Nephron (organoid): Measurements from ENCODE around the gene SS18.
A peak's percentile ranks its signal among the peaks of the same experiment; 100 is the strongest.

ENCODE experiments used
- H3K27ac Mint-ChIP-seq, 3 experiments: 2 replicates each; pipeline ENCODE4 v1.8.0; 2020; ENCODE audit warnings: mixed read lengths in 3 of 3, mild to moderate bottlenecking in 2 of 3, moderate library complexity in 1 of 3
- H3K27me3 Mint-ChIP-seq: 2 replicates; pipeline ENCODE4 v1.8.0; 2021; ENCODE audit warnings: low read depth, mild to moderate bottlenecking, moderate library complexity, mixed read lengths
- H3K36me3 Mint-ChIP-seq: 2 replicates; pipeline ENCODE4 v1.8.0; 2020; ENCODE audit warnings: low read depth, mixed read lengths
- H3K4me1 Mint-ChIP-seq: 2 replicates; pipeline ENCODE4 v1.8.0; 2020; ENCODE audit warnings: mixed read lengths
- H3K4me3 Mint-ChIP-seq, 3 experiments: 2 replicates each; pipeline ENCODE4 v1.8.0; 2020; ENCODE audit warnings: mild to moderate bottlenecking in 3 of 3, mixed read lengths in 3 of 3, moderate library complexity in 2 of 3
- H3K9me3 Mint-ChIP-seq: 2 replicates; pipeline ENCODE4 v1.8.0; 2020; ENCODE audit warnings: mixed read lengths
- CTCF ChIP-seq, 3 experiments: fragments of 200-600 bp; sonication (generic); IDR thresholded peaks; one replicate each; pipeline ENCODE4 v1.5.0; 2021; ENCODE audit warnings: antibody characterized with exemption in 3 of 3; ENCODE audit not compliant: unreplicated experiment in 3 of 3

The SS18 gene

GRCh38 chr18:26059357-26059756, 31.1 kb downstream of the SS18 start:
- Mint-ChIP-seq H3K36me3 (peaks cover 69% of the 10 kb centered on the region), H3K4me3 (no peak overlapping the region), H3K9me3 (no peaks in the 10 kb centered on the region), H3K27ac (no peak overlapping the region), H3K4me1 (peaks cover 4% of the 10 kb centered on the region), H3K27me3 (no peaks in the 10 kb centered on the region)
- TF ChIP-seq CTCF (IDR thresholded peaks at IDR 0.05; ENCODE audit: unreplicated experiment in 3 of 3) = no peak

- Mint-ChIP-seq H3K27ac (peak overlapping the region in 2 of 3 experiments; percentile 19 to 36), H3K4me3 (no peak overlapping the region), H3K27me3 (no peaks in the 10 kb centered on the region), H3K9me3 (no peaks in the 10 kb centered on the region), H3K36me3 (peaks cover 68% of the 10 kb centered on the region), H3K4me1 (peaks cover 4% of the 10 kb centered on the region)
- TF ChIP-seq CTCF (IDR thresholded peaks at IDR 0.05; ENCODE audit: unreplicated experiment in 3 of 3) = no peak
Observed at GRCh38 chr18:26057344-26057773, 33.1 kb downstream of the SS18 start.

- Mint-ChIP-seq H3K4me3 (no peak overlapping the region), H3K27me3 (no peaks in the 10 kb centered on the region), H3K9me3 (no peaks in the 10 kb centered on the region), H3K4me1 (peaks cover 4% of the 10 kb centered on the region), H3K27ac (no peak overlapping the region), H3K36me3 (peaks cover 65% of the 10 kb centered on the region)
- TF ChIP-seq CTCF (IDR thresholded peaks at IDR 0.05; ENCODE audit: unreplicated experiment in 3 of 3) = no peak
Observed at GRCh38 chr18:26056291-26056690, 34.1 kb downstream of the SS18 start.

GRCh38 chr18:26052505-26052904, 37.9 kb downstream of the SS18 start:
- no peak for TF ChIP-seq CTCF (IDR thresholded peaks at IDR 0.05; ENCODE audit: unreplicated experiment in 3 of 3)
- Mint-ChIP-seq H3K27ac (no peak overlapping the region), H3K36me3 (peaks cover 53% of the 10 kb centered on the region), H3K27me3 (no peaks in the 10 kb centered on the region), H3K4me3 (no peak overlapping the region), H3K4me1 (peaks cover 3% of the 10 kb centered on the region), H3K9me3 (no peaks in the 10 kb centered on the region)

- TF ChIP-seq CTCF (IDR thresholded peaks at IDR 0.05; ENCODE audit: unreplicated experiment in 3 of 3) = no peak
- no peaks in the 10 kb centered on the region for H3K9me3 Mint-ChIP-seq
- H3K4me3 Mint-ChIP-seq = no peak overlapping the region
- peaks cover 49% of the 10 kb centered on the region for H3K36me3 Mint-ChIP-seq
- H3K27ac Mint-ChIP-seq = no peak overlapping the region
- no peaks in the 10 kb centered on the region for H3K4me1 Mint-ChIP-seq
- H3K27me3 Mint-ChIP-seq = no peaks in the 10 kb centered on the region
Observed at GRCh38 chr18:26051843-26052242, 38.6 kb downstream of the SS18 start.

- no peak overlapping the region for H3K27ac Mint-ChIP-seq
- H3K4me3 Mint-ChIP-seq = no peak overlapping the region
- no peaks in the 10 kb centered on the region for H3K27me3 Mint-ChIP-seq
- no peaks in the 10 kb centered on the region for H3K4me1 Mint-ChIP-seq
- peaks cover 41% of the 10 kb centered on the region for H3K36me3 Mint-ChIP-seq
- TF ChIP-seq CTCF (IDR thresholded peaks at IDR 0.05; ENCODE audit: unreplicated experiment in 3 of 3) = no peak
- H3K9me3 Mint-ChIP-seq = no peaks in the 10 kb centered on the region
Observed at GRCh38 chr18:26046419-26047077, 43.9 kb downstream of the SS18 start.
